CD4-positive, alpha-beta T cell treated with Interferon alpha-2 for 1 hour (primary cell): ENCODE data around the gene VPS37B.

ENCODE experiments used
- DNase-seq, 2 donors: peaks; one replicate each; pipeline ENCODE4 v3.0.0-alpha.2; 2020 to 2022

The VPS37B gene

DNA sequence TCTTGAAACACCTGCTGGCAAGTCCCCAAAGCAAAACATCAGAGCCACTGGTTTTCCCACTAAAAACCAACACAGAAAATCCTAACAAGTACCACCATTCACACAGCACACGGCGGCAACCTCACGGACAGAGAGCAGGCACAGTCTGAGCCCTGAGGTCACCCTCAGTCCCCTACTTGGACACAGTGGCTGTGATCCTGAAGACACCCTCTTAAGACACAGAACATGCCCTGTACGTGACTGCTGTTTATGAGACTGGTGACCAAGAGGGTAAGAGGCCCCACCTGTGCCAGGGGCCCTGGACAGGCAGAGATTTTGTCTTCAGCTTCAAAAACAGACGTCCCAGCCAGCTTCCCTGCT, 31.1 kb downstream of the VPS37B start:
- no peak for DNase-seq

DNA sequence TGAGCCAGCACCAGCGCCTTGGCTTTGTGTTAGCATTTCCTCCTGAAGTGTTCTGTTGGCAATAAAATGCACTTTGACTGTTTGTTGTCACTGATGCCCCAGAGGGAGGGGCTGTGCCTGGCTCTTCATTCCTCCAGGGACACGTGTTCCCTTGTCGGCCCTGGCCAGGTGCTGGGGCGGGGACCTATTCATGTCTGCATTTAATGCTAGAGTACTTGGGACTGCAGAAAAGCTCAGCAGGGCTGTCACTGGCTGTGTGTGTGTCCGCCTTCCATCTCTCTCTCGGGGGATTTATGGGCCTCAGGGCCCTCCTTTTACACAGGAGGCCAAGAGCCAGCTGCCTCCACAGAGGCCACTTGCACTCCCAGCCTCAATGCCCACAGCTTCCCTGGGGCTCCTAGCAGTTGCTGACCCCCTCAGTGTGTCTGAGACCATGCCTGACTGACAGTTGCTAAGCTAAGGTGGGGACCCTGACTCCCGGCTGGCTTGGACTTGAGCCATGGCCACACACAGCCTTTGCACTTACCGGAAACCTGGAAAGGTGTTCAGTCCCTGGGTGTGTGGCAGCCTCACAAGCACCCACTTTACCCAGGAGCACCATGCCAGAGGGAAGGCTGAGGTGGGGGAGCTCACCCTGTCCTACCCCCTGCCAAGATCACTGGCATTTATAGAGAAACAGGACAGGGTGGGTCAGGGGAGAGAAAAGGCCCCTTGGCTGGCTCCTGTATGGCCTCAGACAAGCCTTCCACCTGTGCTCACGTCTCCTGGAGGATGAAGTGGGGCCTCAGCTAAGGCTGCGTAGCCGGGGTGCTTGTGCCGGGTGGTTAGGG, 32.8 kb downstream of the VPS37B start:
- DNase-seq, result no peak

DNA sequence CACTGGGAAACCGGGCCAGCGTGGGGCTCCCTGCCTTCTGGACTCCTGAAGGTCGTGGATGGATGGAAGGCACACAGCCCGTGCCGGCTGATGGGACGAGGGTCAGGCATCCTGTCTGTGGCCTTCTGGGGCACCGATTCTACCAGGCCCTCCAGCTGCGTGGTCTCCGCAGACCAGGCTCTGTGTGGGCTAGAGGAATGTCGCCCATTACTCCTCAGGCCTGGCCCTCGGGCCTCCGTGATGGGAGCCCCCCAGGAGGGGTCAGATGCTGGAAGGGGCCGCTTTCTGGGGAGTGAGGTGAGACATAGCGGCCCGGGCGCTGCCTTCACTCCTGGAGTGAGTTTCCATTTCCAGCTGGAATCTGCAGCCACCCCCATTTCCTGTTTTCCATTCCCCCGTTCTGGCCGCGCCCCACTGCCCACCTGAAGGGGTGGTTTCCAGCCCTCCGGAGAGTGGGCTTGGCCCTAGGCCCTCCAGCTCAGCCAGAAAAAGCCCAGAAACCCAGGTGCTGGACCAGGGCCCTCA, 33.8 kb downstream of the VPS37B start:
- no peak for DNase-seq

DNA sequence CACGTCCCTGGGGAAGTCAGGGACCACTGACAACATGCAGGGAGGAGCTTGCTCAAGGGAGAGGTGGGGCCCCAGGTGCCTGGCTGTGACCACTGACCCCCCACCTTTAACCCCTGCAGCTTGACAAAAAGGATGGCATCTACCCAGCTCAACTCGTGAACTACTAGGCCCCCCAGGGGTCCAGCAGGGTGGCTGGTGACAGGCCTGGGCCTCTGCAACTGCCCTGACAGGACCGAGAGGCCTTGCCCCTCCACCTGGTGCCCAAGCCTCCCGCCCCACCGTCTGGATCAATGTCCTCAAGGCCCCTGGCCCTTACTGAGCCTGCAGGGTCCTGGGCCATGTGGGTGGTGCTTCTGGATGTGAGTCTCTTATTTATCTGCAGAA, 34.3 kb downstream of the VPS37B start:
- DNase-seq, result no peak

DNA sequence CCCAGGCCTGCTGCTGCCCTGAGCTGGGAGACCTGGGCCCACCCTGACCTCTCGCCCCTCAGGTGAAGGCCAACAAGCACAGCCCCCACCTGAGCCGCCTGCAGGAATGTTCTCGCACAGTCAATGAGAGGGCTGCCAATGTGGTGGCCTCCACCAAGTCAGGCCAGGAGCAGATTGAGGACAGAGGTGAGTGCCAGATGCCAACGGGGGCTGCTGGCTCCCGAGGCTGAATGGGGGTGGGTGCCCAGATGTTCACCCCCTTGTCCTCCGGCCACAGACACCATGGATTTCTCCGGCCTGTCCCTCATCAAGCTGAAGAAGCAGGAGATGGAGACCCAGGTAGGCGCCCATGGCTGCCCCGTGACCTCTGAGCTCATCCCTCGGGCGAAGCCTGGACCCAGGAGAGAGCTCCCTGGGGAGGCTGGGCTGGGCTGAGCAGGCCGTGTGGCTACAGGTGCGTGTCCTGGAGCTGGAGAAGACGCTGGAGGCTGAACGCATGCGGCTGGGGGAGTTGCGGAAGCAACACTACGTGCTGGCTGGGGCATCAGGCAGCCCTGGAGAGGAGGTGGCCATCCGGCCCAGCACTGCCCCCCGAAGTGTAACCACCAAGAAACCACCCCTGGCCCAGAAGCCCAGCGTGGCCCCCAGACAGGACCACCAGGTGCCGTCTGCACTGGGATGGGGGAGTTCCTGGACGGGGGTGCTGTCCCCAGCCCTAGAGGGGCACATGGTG, 34.9 kb downstream of the VPS37B start:
- no peak for DNase-seq

DNA sequence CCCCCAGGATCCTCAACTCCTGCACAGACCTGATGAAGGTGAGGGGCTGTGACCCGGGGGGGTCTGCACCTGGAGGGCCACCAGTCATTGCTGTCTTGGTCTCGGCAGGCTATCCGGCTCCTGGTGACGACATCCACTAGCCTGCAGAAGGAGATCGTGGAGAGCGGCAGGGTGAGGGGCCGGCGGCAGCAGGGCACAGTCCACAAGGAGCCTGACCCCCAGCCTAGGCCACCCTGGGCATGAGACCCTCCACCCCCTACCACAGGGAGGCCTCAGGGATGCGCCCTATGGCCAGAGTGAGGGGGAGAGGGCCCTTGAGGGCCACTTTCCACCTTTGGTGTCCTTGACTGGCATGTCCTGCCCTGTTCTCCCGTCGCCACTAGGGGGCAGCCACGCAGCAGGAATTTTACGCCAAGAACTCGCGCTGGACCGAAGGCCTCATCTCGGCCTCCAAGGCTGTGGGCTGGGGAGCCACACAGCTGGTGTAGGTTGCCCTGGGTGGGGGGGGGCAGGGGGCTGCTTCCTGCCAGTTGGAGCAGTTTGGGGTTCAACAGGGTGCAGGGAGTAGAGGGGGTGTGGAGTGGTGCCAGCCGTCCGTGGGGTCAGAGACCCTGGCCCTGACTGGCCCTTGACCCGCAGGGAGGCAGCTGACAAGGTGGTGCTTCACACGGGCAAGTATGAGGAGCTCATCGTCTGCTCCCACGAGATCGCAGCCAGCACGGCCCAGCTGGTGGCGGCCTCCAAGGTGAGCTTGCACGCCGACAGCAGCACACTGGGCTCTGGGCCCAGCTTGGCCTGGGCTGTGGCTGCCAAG, 35.7 kb downstream of the VPS37B start:
- peak; percentile 79 to 84 for DNase-seq

DNA sequence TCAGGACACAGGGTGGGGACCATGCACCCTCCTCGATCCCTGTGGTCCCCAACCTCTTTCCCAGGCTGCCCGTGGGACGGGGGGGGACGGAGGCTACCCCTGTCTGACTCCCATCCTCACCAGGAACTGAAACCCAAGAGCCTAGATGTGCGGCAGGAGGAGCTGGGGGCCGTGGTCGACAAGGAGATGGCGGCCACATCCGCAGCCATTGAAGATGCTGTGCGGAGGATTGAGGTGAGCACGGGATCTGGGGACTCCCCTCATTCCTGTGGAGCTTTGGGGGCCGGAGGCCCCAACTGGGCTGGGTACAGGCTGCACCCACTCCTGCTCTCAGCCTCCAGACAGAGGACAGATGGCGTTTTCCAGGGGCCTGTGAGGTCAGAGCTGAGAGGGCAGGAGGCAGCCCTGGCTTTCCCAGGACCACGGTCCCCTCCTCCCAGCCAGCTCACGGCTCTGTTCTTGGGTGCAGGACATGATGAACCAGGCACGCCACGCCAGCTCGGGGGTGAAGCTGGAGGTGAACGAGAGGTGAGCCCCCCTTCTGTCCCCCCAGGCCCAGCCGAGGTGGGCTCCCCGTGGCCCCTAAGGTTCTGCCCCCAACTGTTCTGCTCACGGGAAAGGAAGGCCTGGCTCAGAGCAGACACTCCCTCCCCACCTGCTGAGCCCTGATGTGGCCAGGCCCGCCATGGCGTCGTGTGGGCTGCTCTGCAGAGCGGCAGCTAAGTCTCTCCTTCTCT, 36.5 kb downstream of the VPS37B start:
- no peak for DNase-seq

DNA sequence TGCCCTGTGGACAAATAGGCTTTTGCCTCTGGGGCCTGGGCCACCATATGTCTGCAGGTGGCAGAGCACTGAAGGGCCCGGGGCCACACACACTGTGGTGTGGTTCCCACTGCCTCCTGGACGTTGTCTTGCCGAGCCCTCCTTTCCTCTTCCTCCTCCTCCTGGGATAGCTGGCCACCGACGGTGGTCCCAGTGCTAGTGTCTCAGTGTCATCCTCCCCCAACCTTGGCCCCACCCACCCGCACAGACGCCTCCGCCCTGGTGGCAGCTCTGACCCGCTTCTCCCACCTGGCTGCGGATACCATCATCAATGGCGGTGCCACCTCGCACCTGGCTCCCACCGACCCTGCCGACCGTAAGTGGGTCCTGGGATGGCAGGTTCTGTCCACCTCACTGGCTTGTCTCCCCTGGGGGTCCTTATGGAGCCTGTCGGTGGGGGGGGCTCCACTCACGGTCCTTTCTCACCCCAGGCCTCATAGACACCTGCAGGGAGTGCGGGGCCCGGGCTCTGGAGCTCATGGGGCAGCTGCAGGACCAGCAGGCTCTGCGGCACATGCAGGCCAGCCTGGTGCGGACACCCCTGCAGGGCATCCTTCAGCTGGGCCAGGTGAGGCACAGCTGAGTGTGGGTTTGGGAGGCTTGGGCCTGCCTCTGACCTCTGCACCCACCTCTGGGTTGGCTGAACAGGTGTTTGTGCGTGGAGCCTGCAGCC, 37.2 kb downstream of the VPS37B start:
- no peak for DNase-seq

DNA sequence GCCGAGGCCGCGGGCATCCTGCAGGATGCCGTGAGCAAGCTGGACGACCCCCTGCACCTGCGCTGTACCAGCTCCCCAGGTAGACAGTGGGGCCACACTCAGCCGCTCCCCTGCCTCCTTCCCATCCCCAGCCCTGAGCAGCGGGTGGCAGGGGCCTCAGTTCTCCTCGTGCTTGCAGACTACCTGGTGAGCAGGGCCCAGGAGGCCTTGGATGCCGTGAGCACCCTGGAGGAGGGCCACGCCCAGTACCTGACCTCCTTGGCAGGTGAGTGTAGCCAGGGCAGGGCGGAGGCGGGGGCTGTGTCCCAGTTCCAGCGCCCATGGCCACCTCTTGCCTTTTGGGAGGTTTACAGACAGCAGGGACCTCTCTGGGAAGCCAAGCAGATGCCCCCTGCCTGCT, 37.8 kb downstream of the VPS37B start:
- DNase-seq, result no peak

DNA sequence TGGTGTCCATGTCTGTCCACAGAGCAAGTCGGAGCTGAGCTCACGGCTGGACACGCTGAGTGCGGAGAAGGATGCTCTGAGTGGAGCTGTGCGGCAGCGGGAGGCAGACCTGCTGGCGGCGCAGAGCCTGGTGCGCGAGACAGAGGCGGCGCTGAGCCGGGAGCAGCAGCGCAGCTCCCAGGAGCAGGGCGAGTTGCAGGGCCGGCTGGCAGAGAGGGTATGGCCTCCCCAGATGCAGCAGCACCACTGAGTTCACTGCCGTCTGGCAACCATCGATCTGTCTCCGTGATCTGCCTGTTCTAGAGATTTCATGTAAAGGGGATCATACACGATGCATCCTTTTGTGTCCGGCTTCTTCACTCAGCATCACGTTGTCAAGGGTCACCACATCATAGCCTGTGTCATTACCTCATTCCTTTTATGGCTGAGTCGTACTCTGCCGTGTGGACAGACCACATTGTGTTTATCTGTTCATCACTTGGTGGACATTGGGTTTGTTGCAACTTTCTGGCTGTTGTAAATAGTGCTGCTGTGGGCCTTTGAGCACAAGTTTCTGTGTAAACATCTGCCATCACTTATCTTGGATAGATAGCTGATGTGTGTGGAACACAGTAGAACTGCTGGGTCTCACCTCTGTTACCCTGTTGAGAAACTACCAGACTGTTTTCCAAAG, 38.8 kb downstream of the VPS37B start:
- no peak for DNase-seq

DNA sequence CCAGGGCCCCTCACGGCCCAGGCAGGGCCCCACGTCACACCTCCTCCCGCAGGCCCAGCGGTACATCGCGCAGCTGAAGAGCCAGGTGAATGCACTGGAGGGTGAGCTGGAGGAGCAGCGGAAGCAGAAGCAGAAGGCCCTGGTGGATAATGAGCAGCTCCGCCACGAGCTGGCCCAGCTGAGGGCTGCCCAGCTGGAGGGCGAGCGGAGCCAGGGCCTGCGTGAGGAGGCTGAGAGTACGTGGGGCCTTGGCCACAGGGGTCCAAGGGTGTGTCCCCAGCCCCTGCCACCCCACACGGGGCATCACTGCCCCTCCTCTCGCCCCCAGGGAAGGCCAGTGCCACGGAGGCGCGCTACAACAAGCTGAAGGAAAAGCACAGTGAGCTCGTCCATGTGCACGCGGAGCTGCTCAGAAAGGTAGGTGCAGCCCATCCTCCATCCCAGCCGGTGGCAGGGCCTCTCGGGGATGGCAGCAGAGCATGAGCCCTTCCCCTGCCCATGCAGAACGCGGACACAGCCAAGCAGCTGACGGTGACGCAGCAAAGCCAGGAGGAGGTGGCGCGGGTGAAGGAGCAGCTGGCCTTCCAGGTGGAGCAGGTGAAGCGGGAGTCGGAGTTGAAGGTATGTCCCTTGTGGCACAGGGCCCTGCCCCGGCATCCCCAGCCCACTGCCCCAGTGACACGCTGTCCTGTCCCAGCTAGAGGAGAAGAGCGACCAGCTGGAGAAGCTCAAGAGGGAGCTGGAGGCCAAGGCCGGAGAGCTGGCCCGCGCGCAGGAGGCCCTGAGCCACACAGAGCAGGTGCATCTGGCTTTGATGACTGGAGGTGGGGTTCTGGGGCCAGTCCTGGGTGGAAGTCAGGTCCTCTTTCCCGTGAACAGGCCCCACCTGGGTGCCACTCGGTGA, 39.7 kb downstream of the VPS37B start:
- DNase-seq, result no peak

DNA sequence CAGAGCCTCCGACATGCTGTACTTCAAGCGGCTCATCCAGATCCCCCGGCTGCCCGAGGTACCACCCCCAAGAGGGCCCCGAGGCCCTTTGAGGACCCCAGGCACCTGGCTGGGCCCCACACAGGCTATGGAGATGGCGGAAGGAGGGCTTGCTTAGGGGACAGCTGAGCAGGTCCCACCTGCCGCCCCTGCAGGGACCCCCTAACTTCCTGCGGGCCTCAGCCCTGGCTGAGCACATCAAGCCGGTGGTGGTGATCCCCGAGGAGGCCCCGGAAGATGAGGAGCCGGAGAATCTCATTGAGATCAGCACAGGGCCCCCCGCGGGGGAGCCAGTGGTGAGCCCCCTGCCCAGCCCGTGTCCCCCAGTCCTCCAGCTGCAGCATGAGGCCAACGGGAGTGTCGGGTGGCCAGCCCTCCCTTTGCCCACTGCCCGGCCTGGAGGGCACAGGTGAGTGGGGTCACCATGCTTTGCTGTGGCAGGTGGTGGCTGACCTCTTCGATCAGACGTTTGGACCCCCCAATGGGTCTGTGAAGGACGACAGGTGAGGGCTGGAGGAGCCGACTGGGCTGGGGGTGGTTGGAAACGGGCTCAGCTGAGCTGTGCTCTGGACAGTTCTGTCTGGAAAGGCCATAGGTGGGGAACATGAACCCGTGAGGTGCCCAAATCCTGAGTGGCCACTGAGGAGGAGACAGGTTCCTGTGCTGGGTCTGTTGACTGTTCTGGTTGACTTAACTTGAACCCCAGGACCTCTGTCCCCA, 40.7 kb downstream of the VPS37B start:
- DNase-seq, result no peak

DNA sequence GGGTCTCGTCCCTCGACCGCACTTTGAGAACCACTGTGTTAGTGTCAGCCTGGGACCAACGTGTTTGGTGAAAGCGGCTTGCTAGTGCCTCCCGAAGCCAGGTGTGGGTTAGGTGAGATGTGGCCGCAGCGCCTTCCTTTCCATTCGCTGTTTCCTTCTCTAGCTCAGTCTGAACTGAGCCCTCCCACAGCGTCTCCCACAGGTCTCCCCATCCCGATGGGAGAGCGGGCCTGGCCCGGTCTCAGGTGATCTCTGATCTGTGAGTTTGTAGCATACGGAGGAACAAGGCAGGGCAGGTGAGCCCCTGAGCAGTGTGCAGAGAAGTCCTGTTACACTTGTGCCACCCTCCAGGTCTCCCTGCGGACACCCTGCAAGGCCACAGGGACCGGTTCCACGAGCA, 41.4 kb downstream of the VPS37B start:
- DNase-seq, result no peak

DNA sequence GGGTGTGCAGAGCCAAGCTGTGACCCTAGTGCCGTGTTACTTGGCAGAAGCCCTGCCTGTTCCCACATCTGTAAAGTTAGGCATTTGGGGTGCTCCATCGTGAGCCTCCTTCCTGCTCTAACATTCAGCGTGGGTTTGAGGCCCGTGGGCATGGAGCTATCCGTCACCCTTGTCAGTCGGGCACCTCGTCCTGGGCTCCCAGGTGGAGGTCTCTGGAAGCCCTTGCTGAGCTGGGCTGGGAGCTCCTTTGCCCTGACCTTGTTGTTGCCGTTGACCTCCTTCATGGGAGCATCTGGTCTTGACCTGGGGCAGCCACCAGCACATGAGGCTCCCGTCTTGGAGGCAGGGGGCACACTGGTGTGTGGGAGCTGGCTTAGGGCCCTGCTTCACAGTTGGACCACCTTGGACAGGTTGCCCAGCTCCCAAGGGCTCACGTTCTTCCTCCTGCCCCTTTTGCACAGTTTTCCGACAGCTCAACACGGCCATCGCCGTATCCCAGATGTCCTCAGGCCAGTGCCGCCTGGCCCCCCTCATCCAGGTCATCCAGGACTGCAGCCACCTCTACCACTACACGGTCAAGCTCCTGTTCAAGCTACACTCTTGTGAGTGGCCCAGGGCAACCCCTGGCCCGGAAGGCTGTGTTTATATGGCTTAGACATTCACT, 42.2 kb downstream of the VPS37B start:
- DNase-seq, result no peak

DNA sequence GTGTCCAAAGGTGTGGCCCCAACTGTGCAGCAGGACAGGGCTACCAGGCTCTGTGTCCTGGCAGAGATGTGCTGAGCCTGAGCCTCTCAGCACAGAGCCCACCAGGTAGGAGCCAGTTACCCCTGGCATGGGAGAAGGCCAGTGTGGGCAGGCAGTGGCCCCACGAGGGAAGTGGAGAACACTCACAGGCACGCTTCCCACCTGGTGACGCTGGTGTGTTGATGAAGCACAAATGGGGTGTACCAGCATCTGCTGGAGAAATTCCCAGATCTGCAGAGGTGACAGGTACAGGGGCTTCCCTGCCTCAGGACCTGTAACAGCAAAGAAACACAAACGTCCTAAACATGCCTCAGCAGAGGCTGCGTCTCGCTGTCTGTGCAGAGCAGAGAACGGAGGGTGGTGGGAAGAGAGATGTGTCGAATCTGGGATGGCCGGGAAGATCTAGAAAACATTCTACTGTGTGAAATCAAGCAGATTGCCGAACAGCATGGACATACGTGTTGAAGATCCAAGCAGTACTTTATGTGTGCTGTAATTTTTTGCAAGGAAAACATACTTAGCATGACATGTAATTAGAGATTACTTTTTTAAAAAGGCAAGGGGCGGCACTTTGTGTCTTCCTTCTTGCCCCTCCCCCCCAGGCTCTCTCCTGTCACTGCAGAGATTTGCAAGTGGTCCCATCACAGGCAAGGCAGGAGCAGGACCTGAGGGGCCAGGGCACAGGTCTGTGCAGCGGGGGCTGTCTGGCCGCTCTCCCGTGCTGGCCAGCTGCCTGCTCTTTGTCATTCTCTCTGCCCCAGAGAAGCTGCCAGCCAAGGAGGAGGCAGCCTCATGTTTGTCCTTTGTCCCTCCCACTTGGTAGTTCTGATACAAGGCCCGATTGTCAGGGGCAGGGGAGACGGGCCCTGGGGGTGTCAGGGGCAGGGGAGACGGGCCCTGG, 43.3 kb downstream of the VPS37B start:
- no peak for DNase-seq

DNA sequence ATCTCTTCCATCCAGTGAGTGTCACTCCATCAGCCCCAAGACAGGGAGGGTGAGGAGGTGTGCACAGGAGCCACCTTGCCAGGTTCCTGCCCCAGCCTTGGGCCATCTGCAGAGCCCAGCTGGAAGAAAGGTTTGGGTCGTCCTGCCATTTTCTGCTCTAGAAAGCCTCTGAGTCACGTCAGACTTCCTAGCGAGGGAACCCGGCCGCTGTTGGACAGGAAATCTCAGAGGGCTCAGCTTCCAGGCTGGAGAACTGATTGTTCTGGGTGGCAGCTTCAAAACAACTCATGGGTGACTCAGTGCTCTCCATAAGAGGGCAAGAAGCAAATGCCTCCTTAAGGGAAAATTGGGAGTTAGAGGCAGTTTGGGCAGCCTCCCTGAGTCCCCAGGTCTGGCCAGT, 44.1 kb downstream of the VPS37B start:
- DNase-seq, result no peak

DNA sequence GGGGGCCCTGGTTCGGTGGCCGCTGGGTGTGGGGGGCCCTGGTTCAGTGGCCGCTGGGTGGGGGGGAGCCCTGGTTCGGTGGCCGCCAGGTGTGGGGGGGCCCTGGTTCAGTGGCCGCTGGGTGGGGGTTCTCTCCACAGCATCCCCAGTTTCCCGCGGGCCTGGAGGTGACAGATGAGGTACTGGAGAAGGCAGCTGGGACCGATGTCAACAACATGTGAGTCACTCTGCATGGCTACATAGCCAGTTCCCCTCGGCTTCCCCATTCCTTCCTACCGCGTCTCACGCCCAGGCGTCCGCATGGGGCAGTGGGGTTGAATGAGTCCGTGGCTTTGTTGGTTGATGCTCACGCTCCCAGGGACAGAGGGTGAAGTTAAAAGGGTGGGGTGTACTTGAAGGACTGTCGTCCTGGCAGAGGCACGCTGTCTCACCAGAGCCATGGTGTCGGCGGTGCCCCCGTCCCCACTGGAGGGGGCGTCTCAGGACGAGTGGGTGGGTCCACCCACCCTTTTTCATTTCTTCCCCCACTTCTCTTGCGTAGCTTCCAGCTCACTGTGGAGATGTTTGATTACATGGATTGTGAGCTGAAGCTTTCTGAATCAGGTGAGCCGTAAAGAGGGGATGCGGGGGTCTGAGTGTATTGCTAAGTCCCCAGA, 45.1 kb downstream of the VPS37B start:
- no peak for DNase-seq
